BJ (cell line): ENCODE measurements around the gene CMC2. TPM values are rescaled to one million over a fixed set of nuclear protein-coding genes. Genes with fewer than 3 reads are reported as not detected.

Experiments
- CTCF ChIA-PET: fragments of 350-600 bp; formaldehyde crosslinking; extraction: SDS; loops from one replicate; lab custom pipeline; 2021; ENCODE audit warnings: antibody characterized with exemption, inconsistent platforms; lab: Yijun Ruan, JAX
- POLR2A ChIA-PET: fragments of 300-600 bp; sonication (Branson Sonifier 250); formaldehyde crosslinking; extraction: SDS; loops from one replicate; lab custom pipeline; 2021; ENCODE audit warnings: antibody characterized with exemption; lab: Charles Lee
- DNase-seq: peaks from one replicate; pipeline ENCODE4 v3.0.0-alpha.2; 2011; ENCODE audit warnings: low read depth
- H3K27me3 ChIP-seq: 2 replicates; pipeline ENCODE4 v1.6.0; 2011; ENCODE audit warnings: low read length; ENCODE audit not compliant: control insufficient read depth, insufficient read depth
- H3K36me3 ChIP-seq: 2 replicates; pipeline ENCODE4 v1.5.1; 2011; ENCODE audit warnings: low read length; ENCODE audit not compliant: control insufficient read depth, insufficient read depth
- H3K4me3 ChIP-seq: 2 replicates; pipeline ENCODE4 v1.5.1; 2011; ENCODE audit warnings: low read depth, mild to moderate bottlenecking, control low read depth, low read length
- polyA plus RNA-seq: library from polyadenylated mRNA; depleted of rRNA; stranded (reverse); fragments of >200 nt; gene quantifications from 2 replicates; pipeline ENCODE4 v1.2.3, GENCODE V29; 2011
- TF ChIP-seq, protein P1 (sequence below): IDR thresholded peaks from 2 replicates; pipeline ENCODE4 v1.5.1; 2011; ENCODE audit warnings: low read depth, mild to moderate bottlenecking, control low read depth, inconsistent platforms, low read length, moderate library complexity; ENCODE audit not compliant: insufficient read depth

CMC2 gene
- polyA plus RNA-seq, 1 experiment: 56.4 TPM

DNA sequence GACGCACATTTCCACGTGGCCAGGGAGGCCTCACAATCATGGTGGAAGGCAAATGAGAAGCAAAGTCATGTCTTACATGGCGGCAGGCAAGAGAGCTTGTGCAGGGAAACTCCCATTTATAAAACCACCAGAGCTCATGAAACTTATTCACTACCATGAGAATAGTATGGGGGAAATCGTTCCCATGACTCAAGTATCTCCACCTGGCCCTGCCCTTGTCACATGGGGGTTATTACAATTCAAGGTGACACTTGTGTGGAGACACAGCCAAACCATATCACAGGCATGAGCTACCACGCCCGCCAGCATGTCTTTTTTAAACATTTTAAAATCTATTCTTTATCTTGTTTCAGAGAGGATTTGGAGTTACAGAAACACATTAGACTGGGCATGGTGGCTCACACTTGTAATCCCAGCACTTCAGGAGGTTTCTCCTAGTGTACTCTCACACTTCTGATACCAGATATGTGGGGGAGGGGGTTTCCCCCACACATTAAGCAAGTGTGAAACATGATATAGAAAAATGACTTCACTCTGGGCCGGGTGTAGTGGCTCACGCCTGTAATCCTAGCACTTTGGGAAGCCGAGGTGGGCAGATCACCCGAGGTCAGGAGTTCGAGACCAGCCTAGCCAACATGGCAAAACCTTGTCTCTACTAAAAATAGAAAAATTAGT, 23.4 kb upstream of the CMC2 start:
- Histone ChIP-seq H3K36me3 (no peaks in the 10 kb centered on the region), H3K4me3 (no peak overlapping the region), H3K27me3 (no peaks in the 10 kb centered on the region)
- ChIA-PET POLR2A (no interaction called here), CTCF (interaction anchor here (0.9 to 1.5 kb wide), 2 partner anchors 24 to 168 kb away, joined by 3 to 4 read pairs; no protein-coding TSS in a partner anchor)
- TF ChIP-seq, protein P1, sequence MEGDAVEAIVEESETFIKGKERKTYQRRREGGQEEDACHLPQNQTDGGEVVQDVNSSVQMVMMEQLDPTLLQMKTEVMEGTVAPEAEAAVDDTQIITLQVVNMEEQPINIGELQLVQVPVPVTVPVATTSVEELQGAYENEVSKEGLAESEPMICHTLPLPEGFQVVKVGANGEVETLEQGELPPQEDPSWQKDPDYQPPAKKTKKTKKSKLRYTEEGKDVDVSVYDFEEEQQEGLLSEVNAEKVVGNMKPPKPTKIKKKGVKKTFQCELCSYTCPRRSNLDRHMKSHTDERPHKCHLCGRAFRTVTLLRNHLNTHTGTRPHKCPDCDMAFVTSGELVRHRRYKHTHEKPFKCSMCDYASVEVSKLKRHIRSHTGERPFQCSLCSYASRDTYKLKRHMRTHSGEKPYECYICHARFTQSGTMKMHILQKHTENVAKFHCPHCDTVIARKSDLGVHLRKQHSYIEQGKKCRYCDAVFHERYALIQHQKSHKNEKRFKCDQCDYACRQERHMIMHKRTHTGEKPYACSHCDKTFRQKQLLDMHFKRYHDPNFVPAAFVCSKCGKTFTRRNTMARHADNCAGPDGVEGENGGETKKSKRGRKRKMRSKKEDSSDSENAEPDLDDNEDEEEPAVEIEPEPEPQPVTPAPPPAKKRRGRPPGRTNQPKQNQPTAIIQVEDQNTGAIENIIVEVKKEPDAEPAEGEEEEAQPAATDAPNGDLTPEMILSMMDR: no peak
- no peak for DNase-seq

DNA sequence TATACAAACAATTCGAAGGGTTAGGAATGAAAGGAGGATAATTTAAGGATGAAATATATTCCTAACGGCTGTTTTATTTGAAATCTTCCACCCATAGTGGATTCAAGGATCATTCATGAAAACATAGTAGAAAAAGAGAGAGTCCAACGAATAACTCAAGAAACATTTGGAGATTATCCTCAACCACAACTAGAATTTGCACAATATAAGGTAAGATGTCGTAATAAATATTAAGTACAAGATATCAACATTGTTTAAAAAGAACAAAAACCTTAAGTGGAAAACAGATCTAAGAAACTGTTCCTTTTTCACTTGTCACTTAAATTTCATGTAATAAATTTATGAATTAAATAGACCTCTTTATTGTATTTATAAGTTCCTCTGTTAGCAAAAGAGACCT, 19.7 kb upstream of the CMC2 start:
- TF ChIP-seq, protein P1: no peak
- ChIA-PET POLR2A (no interaction called here), CTCF (interaction anchor here (0.6 to 0.9 kb wide), 4 partner anchors 23 to 711 kb away, joined by 3 to 5 read pairs (median 4); no protein-coding TSS in a partner anchor)
- Histone ChIP-seq H3K27me3 (no peaks in the 10 kb centered on the region), H3K4me3 (no peak overlapping the region), H3K36me3 (no peaks in the 10 kb centered on the region)
- no peak for DNase-seq

DNA sequence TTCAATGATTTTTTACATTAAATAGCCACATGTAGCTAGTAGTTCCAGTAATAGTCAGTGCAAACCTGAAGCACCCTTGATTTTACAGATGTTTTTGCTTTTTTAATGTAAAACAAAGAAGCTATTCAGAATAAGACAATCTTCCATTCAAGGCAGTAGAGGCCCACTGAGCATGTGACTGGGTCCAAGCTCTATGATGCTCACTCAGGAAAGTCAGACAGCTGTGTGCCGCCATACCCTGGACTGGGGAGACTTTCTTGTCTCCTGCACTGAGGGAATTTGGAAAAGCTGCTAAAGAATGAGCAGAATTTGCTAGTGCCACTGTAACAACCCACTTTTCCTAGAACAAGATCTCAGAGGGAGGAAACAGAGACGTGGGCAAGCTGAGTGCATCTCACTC, 11.8 kb upstream of the CMC2 start:
- ChIA-PET POLR2A (no interaction called here), CTCF (interaction anchor here (0.6 to 4.7 kb wide), 5 partner anchors 13 to 217 kb away, joined by 3 to 27 read pairs (median 4); partner anchors contain the start of gene ATMIN)
- Histone ChIP-seq H3K36me3 (peaks cover 2% of the 10 kb centered on the region; the same call in 1 of the 2 replicates), H3K27me3 (no peaks in the 10 kb centered on the region), H3K4me3 (no peak overlapping the region)
- TF ChIP-seq, protein P1: no peak
- no peak for DNase-seq

DNA sequence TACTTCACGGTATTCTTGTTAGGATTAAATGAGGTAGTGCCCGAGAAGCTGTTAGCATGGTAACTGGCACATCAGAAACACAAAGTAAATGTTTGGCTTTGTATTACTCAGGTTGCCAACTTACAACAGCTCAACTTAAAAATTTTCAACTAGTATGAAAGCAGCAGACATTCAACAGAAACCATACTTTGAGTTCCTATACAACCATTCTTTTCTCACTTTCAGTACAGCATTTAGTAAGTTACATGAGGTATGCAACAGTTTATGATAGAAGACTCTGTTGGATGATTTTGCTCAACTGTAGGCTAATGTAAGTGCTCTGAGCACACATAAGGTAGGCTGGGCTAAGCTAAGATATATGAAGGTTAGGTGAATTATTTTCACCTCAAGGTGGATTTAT, 8.0 kb upstream of the CMC2 start:
- no peak for DNase-seq
- no peaks in the 10 kb centered on the region for H3K36me3 ChIP-seq
- H3K4me3 ChIP-seq: no peak overlapping the region
- no peaks in the 10 kb centered on the region for H3K27me3 ChIP-seq
- ChIA-PET CTCF (interaction anchor here (0.6 to 3.5 kb wide), 4 partner anchors 9 to 709 kb away, joined by 3 to 14 read pairs (median 4); partner anchors contain the start of gene ATMIN), POLR2A (no interaction called here)
- TF ChIP-seq, protein P1: no peak

DNA sequence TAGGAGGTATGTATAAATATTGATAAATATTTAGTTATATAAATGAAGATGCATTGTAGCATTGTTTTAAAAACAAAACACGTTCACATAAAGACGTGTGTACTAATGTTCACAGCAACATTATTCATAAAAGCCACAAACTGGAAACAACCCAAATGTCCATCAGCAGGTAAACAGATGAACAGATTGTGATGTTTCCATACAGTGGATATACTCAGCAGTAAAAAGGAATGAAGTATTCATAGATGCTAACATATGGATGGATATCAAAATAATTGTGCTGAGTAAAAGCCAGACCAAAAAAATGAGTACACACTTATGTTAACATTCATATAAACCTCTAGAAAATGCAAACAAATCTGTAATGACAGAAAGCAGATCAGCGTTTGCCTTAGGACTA, 6.3 kb upstream of the CMC2 start:
- TF ChIP-seq, protein P1: no peak
- CTCF ChIA-PET: interaction anchor here (3.5 kb wide), 1 partner anchor 22 kb away, joined by 14 read pairs; the partner anchor contains the start of gene ATMIN
- POLR2A ChIA-PET: no interaction called here
- Histone ChIP-seq H3K27me3 (no peaks in the 10 kb centered on the region), H3K4me3 (no peak overlapping the region), H3K36me3 (no peaks in the 10 kb centered on the region)
- no peak for DNase-seq
